IPS-15b (cell line): ENCODE measurements around the gene COL18A1.
"Not testable (repeated sequence)": the region's sequence is repeated elsewhere in the genome, so short reads cannot be mapped to it uniquely, and the experiment has no call there.

Experiments
- H3K27me3 ChIP-seq: one replicate; pipeline ENCODE4 v1.6.1; 2013; ENCODE audit warnings: low read length; ENCODE audit not compliant: control insufficient read depth, insufficient read depth
- H3K36me3 ChIP-seq: one replicate; pipeline ENCODE4 v1.6.1; 2013; ENCODE audit warnings: low read length; ENCODE audit not compliant: control insufficient read depth, insufficient read depth
- H3K4me1 ChIP-seq: one replicate; pipeline ENCODE4 v1.6.1; 2013; ENCODE audit warnings: mild to moderate bottlenecking, low read length; ENCODE audit not compliant: control insufficient read depth, insufficient read depth
- H3K4me3 ChIP-seq: one replicate; pipeline ENCODE4 v1.5.1; 2013; ENCODE audit warnings: low read depth, low read length
- H3K9ac ChIP-seq: one replicate; pipeline ENCODE4 v1.6.1; 2013; ENCODE audit warnings: low read depth, mild to moderate bottlenecking, low read length
- H3K9me3 ChIP-seq: one replicate; pipeline ENCODE4 v1.6.1; 2013; ENCODE audit warnings: mild to moderate bottlenecking, low read length; ENCODE audit not compliant: control insufficient read depth, insufficient read depth

The COL18A1 gene

DNA sequence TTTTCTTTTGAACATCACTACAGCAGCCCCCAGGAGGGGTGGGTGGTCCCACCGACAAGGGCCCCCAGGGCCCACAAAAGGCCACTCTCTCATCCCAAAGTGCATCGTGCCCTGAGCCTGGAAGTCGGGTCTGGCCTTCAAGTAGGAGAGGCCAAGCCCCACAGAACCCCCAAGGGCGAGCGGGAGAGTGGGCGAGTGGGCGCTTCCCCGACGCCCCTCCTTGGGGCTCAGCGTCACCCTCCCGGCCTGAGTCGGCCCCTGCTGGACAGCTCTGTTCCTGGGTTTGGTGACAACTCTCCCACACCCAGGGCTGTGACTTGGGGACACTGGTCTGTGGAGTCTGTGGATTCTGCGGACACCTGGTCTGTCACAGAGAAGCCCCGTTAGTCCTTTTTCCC is 42.2 kb upstream of the COL18A1 start:
- no peak overlapping the region for H3K9ac ChIP-seq
- H3K4me3 ChIP-seq: no peak overlapping the region
- peaks cover 2% of the 10 kb centered on the region for H3K4me1 ChIP-seq
- no peaks in the 10 kb centered on the region for H3K9me3 ChIP-seq
- H3K36me3 ChIP-seq: no peaks in the 10 kb centered on the region
- no peaks in the 10 kb centered on the region for H3K27me3 ChIP-seq

DNA sequence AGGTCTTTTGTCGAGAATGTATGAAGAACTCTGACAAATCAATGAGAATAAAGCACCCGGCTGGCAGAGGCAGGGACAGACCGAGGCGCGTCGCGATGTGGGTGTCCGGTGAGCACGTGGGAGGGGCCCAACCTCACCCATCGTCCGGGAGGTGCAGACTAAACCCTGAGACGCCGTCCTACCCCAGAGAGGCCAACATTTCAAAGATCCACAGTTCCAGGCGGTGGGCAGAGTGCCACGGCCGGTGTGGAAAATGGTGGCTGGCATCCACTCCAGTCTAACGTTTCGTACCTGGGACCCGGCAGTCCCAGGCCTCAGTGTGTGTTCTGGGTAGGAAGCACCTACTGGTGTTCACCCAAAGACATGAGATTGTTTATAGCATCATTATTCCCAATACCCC is 41.7 kb upstream of the COL18A1 start:
- not testable (repeated sequence) for H3K36me3 ChIP-seq, H3K4me3 ChIP-seq, H3K4me1 ChIP-seq, H3K27me3 ChIP-seq, H3K9me3 ChIP-seq, H3K9ac ChIP-seq

DNA sequence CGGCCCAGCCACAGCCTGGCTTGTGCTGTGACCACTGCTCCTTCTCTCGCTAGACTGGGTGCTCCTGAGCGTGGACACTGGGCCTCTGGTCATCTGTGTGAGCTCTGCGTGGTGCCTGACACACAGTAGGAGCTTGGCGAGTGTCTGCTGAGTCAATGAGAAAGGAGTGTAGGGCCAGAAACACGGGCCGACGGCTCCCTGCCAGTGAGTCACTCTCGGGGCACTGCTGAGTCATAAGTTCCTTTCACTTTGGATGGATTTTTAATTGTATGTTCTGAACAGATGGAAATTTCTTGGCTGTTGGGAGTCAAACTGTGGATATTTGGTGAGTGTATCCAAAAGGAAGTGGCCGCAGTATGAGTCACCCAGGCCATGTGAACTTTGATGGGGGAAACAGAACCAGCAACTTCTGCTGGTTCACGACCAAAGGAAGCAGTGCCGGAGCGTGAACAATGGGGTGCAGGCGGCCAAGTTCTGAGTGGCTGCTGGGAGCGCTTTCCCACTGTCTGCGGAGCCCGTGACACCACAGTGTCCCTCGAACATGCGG is 41.0 kb upstream of the COL18A1 start:
- Histone ChIP-seq H3K4me3 (no peak overlapping the region), H3K27me3 (no peaks in the 10 kb centered on the region), H3K9ac (no peak overlapping the region), H3K36me3 (no peaks in the 10 kb centered on the region), H3K4me1 (peaks cover 2% of the 10 kb centered on the region), H3K9me3 (no peaks in the 10 kb centered on the region)

DNA sequence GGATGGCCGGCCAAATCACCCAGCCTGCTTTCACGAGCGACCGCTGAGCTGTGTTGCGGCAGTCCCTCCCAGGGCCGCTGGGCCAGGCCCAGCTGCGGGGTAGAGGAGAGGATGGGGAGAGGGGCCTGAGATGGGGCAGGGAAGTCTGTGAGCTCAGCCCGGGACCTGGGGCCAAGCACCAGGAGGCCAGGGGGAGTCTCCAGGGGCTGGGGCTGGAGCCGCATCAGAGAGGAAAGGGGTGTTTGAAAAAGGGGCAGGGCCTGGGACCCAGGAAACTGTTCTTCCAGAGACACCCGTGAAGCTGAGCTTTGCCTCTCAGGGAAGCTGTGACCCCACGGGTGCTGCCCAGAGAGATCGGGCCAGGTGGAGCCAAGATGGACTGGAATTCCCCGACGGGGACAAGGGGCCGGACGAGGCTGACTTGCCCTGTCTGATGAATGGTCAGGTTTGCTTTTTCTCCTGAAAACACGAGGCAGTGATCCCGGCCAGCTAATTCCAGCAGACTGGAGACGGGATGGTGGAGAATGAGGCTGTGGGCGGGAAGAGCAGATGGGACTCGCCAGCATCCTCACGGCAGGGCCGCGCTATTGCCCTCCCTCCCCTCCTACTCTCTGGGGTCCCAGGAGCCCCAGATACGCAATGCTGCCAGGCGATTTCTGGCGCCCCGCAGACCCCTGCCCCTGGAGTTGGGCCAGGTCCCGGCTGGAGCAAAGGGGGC is 40.3 kb upstream of the COL18A1 start:
- H3K27me3 ChIP-seq: no peaks in the 10 kb centered on the region
- no peaks in the 10 kb centered on the region for H3K36me3 ChIP-seq
- H3K4me3 ChIP-seq: no peak overlapping the region
- no peaks in the 10 kb centered on the region for H3K9me3 ChIP-seq
- H3K4me1 ChIP-seq: peaks cover 2% of the 10 kb centered on the region
- no peak overlapping the region for H3K9ac ChIP-seq

DNA sequence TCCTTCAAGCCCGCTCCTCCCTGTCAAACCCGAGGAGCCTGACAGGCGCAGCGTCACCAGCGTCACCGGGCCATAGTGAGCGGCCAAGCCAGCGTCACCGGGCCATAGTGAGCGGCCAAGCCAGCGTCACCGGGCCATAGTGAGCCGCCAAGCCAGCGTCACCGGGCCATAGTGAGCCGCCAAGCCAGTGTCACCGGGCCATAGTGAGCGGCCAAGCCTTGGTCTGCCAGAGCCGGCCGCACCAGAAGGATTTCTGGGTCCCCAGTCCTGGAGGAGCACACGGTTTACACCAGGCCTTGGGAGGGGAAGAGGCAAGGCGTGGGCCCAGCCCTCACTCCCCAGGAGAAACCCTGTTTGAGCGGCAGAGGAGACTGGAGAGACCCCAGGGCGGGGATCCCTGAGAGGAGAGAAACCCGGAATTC is 39.8 kb upstream of the COL18A1 start:
- no peaks in the 10 kb centered on the region for H3K36me3 ChIP-seq
- H3K4me3 ChIP-seq: no peak overlapping the region
- peaks cover 2% of the 10 kb centered on the region for H3K4me1 ChIP-seq
- no peak overlapping the region for H3K9ac ChIP-seq
- no peaks in the 10 kb centered on the region for H3K27me3 ChIP-seq
- no peaks in the 10 kb centered on the region for H3K9me3 ChIP-seq

DNA sequence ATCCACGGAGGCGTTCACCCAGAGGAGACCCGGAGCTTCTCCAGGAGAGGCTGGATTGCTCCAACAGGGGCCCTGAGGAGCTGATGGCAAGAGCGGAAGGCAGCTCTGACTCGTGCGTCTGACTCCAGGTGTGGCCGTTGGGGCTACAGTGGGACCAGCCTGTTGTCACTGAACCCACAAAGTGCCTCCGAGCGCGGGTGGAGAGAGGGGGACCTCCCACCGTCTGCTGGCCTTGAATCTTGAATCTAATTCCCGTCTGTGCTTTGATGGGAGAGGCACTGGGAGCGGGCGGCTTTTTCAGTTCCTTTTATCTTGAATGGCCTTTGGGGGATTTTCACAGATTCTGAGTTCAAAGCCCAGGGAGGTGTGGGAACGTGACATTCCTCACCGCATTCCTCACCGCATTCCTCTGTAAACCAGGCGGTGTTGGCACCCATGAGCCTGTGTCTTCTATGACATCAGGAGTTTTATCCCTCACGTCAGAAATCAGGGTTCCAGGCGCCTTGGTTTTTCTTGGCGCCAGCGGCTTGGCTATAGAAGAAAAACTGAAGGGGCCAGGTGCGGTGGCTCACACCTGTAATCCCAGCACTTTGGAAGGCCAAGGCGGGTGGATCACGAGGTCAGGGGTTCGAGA is 39.2 kb upstream of the COL18A1 start:
- Histone ChIP-seq H3K9me3 (no peaks in the 10 kb centered on the region), H3K36me3 (no peaks in the 10 kb centered on the region), H3K27me3 (no peaks in the 10 kb centered on the region), H3K4me1 (peaks cover 2% of the 10 kb centered on the region), H3K9ac (no peak overlapping the region), H3K4me3 (no peak overlapping the region)

DNA sequence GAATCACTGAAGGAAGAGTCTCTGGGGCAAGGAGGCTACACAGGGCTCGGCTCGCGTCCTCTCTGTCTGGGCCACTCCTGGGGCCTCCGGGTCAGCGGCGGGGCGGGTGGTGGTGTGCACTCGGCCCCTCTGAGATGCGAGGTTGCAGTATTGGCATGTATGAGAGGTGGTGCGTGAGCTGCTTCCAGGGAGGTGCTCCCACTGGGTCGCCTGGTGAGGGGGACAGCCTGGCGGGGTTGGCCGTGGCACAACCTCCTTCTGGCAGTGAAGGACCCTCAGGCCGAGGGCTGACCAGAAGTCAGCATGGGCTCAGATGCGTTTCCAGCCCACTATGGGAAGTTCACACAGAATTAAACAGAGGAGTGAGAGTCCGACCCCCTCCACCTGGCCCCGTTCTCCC is 38.5 kb upstream of the COL18A1 start:
- no peak overlapping the region for H3K9ac ChIP-seq
- H3K36me3 ChIP-seq: no peaks in the 10 kb centered on the region
- peaks cover 2% of the 10 kb centered on the region for H3K4me1 ChIP-seq
- H3K27me3 ChIP-seq: no peaks in the 10 kb centered on the region
- H3K9me3 ChIP-seq: no peaks in the 10 kb centered on the region
- no peak overlapping the region for H3K4me3 ChIP-seq

DNA sequence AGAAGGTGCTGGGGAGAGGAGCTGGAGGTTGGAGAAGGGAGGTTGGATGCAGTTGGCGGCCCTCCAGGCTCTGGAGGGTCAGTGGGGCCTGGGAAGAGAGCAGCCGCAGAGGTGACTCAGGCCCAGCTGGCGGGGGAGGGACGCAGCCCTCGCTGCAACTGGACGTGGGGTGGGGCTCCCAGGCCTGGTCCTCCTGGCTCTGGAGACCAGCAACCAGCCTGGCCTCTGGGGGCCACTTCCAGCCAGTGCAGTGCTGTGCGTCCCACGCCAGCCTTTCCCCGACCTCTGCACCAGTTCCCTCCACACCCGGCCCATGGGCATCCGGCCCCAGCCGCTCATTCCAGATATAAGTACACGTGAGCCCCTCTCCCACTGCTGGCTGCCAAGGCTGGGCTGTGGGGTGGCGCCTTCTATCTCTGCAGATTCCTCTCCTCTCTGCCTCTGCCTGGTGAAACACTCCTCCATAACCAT is 38.0 kb upstream of the COL18A1 start:
- no peak overlapping the region for H3K9ac ChIP-seq
- no peaks in the 10 kb centered on the region for H3K27me3 ChIP-seq
- H3K4me3 ChIP-seq: no peak overlapping the region
- H3K36me3 ChIP-seq: no peaks in the 10 kb centered on the region
- peaks cover 2% of the 10 kb centered on the region for H3K4me1 ChIP-seq
- H3K9me3 ChIP-seq: no peaks in the 10 kb centered on the region

DNA sequence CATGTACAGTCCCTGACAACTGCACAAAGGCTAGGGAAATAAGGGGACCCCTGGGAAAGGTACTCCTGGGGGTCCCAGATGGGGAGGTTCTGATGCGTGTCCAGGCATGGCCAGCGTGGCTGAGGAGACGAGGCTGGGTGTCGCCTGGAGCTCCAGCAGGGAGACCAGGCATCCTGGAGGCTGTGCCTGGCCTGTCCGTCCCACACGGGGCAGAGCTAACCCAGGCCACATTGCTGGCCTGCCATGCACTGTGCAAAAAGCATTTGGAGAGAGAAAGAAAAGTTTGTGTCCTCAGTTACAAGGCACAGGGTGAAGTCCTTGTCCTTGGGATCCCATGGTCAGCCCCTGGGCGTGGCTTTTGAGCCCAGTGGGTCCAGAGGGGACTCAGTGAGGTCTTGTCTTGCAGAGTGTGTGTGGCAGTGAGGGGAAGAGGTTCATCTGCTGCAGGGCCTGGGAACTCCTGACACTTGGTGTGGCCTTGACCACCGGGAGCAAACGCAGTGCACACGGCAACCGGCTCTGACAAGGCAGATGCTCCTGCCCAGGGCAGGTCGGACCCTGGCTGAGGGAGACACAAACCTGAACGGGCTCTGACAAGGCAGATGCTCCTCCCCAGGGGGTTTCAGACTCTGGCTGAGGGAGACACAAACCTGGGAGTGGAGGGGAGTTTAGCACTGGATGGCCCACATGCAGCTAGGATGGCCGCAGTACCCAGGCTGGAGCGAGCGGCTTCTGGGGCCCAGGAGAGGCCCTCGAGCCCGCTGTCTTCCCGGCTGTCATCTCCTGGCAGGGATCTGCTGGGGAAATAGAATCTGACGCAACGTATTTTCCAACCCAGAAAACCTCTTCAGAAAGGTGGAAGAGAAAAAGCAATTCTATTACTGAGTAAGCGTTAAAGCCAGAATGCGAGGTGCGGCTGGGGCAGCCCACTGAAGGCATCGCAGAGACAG is 37.3 kb upstream of the COL18A1 start:
- no peak overlapping the region for H3K4me3 ChIP-seq
- H3K4me1 ChIP-seq: peaks cover 2% of the 10 kb centered on the region
- H3K9ac ChIP-seq: peak overlapping the region; percentile 37
- H3K27me3 ChIP-seq: no peaks in the 10 kb centered on the region
- H3K36me3 ChIP-seq: no peaks in the 10 kb centered on the region
- no peaks in the 10 kb centered on the region for H3K9me3 ChIP-seq

DNA sequence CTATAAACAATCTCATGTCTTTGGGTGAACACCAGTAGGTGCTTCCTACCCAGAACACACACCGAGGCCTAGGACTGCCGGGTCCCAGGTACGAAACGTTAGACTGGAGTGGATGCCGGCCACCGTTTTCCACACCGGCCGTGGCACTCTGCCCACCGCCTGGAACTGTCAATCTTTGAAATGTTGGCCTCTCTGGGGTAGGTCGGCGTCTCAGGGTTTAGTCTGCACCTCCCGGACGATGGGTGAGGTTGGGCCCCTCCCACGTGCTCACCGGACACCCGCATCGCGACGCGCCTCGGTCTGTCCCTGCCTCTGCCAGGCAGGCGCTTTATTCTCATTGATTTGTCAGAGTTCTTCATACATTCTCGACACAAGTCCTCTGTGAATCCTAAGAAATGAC is 35.9 kb upstream of the COL18A1 start:
- not testable (repeated sequence) for H3K36me3 ChIP-seq, H3K4me1 ChIP-seq, H3K27me3 ChIP-seq, H3K9ac ChIP-seq, H3K4me3 ChIP-seq, H3K9me3 ChIP-seq

DNA sequence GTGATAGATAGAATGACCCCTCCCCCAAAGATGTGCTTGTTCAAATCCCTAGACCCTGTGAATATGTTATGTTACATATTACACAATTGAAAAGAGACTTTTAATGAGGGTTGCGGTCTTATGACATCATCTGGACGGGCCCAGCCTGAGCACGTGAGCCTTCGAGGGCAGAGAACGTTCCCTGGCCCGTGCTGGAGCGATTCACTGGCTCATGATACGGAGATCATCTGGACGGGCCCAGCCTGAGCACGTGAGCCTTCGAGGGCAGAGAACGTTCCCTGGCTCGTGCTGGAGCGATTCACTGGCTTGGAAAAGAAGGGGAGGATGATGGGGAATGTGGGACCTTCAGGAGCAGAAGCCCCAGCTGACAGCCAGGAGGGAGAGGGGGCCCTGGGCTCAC is 34.4 kb upstream of the COL18A1 start:
- Histone ChIP-seq H3K4me1 (no peaks in the 10 kb centered on the region), H3K9me3 (no peaks in the 10 kb centered on the region), H3K27me3 (no peaks in the 10 kb centered on the region), H3K4me3 (no peak overlapping the region), H3K36me3 (no peaks in the 10 kb centered on the region), H3K9ac (no peak overlapping the region)
